CD14-positive monocyte (primary cell): ENCODE measurements around the gene CACNA1C. TPM values are rescaled to one million over a fixed set of nuclear protein-coding genes. Genes with fewer than 3 reads are reported as not detected.

Source experiments
- DNase-seq, 3 donors: peaks; one replicate each; pipeline ENCODE4 v3.0.0-alpha.2; 2011 to 2022
- H2AFZ ChIP-seq: 2 replicates; pipeline ENCODE4 v1.6.0; 2012; ENCODE audit warnings: mild to moderate bottlenecking, low read depth, low read length, inconsistent platforms; ENCODE audit not compliant: insufficient read depth, poor library complexity, severe bottlenecking
- H3K27ac ChIP-seq, 2 donors: 1 replicate in 1 of 2; 2 replicates in 1 of 2; pipeline ENCODE4 v1.5.1; 2012 to 2013; ENCODE audit warnings: low read length in 2 of 2, control low read depth in 1 of 2, inconsistent platforms in 1 of 2, low read depth in 1 of 2, mild to moderate bottlenecking in 1 of 2
- H3K27me3 ChIP-seq, 2 donors: one replicate each; pipeline versions ENCODE4 v1.6.0 to v1.6.1; 2011 to 2013; ENCODE audit warnings: low read length in 2 of 2; ENCODE audit not compliant: control insufficient read depth in 2 of 2, insufficient read depth in 2 of 2
- H3K36me3 ChIP-seq, 2 donors: replicated peaks in 1 of 2; 1 replicate in 1 of 2; 2 replicates in 1 of 2; pipeline versions ENCODE4 v1.5.1 to v1.6.1; 2012 to 2013; ENCODE audit warnings: low read length in 2 of 2, control low read depth in 1 of 2, inconsistent platforms in 1 of 2, mild to moderate bottlenecking in 1 of 2; ENCODE audit not compliant: insufficient read depth in 2 of 2, control insufficient read depth in 1 of 2
- H3K4me1 ChIP-seq, 2 donors: 1 replicate in 1 of 2; 2 replicates in 1 of 2; pipeline versions ENCODE4 v1.5.1 to v1.6.1; 2012 to 2013; ENCODE audit warnings: low read length in 2 of 2, control low read depth in 1 of 2, inconsistent platforms in 1 of 2, mild to moderate bottlenecking in 1 of 2, moderate library complexity in 1 of 2; ENCODE audit not compliant: insufficient read depth in 2 of 2, control insufficient read depth in 1 of 2
- H3K4me2 ChIP-seq: replicated peaks from 2 replicates; pipeline ENCODE3; 2012; ENCODE audit warnings: low read length, moderate library complexity, mild to moderate bottlenecking; ENCODE audit not compliant: poor library complexity, severe bottlenecking; ENCODE audit errors: extremely low read depth
- H3K4me3 ChIP-seq, 3 experiments: fragments of 200-600 bp in 1 of 3; sonication (generic) in 1 of 3; replicated peaks in 1 of 3; 1 replicate in 2 of 3; 2 replicates in 1 of 3; pipeline ENCODE4 v1.5.1; 2011 to 2013; ENCODE audit warnings: low read length in 3 of 3, mild to moderate bottlenecking in 3 of 3, control low read depth in 2 of 3, low read depth in 2 of 3, inconsistent platforms in 1 of 3, moderate library complexity in 1 of 3
- H3K79me2 ChIP-seq: 2 replicates; pipeline ENCODE4 v1.6.0; 2012; ENCODE audit warnings: mild to moderate bottlenecking, control low read depth, inconsistent platforms, low read length, moderate library complexity; ENCODE audit not compliant: insufficient read depth
- H3K9ac ChIP-seq: 2 replicates; pipeline ENCODE4 v1.6.0; 2017; ENCODE audit warnings: low read length, mild to moderate bottlenecking; ENCODE audit not compliant: insufficient read depth, poor library complexity, severe bottlenecking
- H3K9me3 ChIP-seq, 2 donors: replicated peaks in 1 of 2; 1 replicate in 1 of 2; 2 replicates in 1 of 2; pipeline versions ENCODE4 v1.5.1 to v1.6.1; 2012 to 2013; ENCODE audit warnings: low read length in 2 of 2, control low read depth in 1 of 2; ENCODE audit not compliant: control insufficient read depth in 1 of 2, insufficient read depth in 1 of 2
- H4K20me1 ChIP-seq: 2 replicates; pipeline ENCODE4 v1.6.0; 2012; ENCODE audit warnings: mild to moderate bottlenecking, low read length, control low read depth, moderate library complexity; ENCODE audit not compliant: insufficient read depth
- H3K27ac Mint-ChIP-seq, 7 donors: one replicate each; pipeline ENCODE4 v1.8.0; 2020; ENCODE audit warnings: mild to moderate bottlenecking in 7 of 7, mixed read lengths in 7 of 7, moderate library complexity in 6 of 7, inconsistent platforms in 2 of 7
- H3K27me3 Mint-ChIP-seq, 3 donors: one replicate each; pipeline ENCODE4 v1.8.0; 2021 to 2022; ENCODE audit warnings: low read depth in 3 of 3, mild to moderate bottlenecking in 3 of 3, mixed read lengths in 3 of 3, moderate library complexity in 3 of 3, inconsistent platforms in 1 of 3
- H3K36me3 Mint-ChIP-seq, 2 donors: one replicate each; pipeline ENCODE4 v1.8.0; 2020; ENCODE audit warnings: mixed read lengths in 2 of 2, inconsistent platforms in 1 of 2, mild to moderate bottlenecking in 1 of 2
- H3K4me1 Mint-ChIP-seq: one replicate; pipeline ENCODE4 v1.8.0; 2020; ENCODE audit warnings: mild to moderate bottlenecking, mixed read lengths
- H3K4me3 Mint-ChIP-seq, 2 donors: one replicate each; pipeline ENCODE4 v1.8.0; 2020; ENCODE audit warnings: mild to moderate bottlenecking in 2 of 2, mixed read lengths in 2 of 2, moderate library complexity in 1 of 2
- H3K9me3 Mint-ChIP-seq, 7 donors: one replicate each; pipeline ENCODE4 v1.8.0; 2020 to 2022; ENCODE audit warnings: mixed read lengths in 7 of 7, mild to moderate bottlenecking in 6 of 7, moderate library complexity in 6 of 7, inconsistent platforms in 2 of 7
- CTCF ChIP-seq: fragments of 200-600 bp; IDR thresholded peaks from one replicate; pipeline ENCODE4 v1.8.0; 2022; ENCODE audit warnings: antibody characterized with exemption, mild to moderate bottlenecking
- WGBS: methylation state at CpG from one replicate; pipeline ENCODE4 v1.1.5; 2013; ENCODE audit warnings: missing lambda C conversion rate; ENCODE audit not compliant: insufficient coverage; 5-methylcytosine and 5-hydroxymethylcytosine counted together
- intact Hi-C, 2 donors: fragments of 100-400 bp; cut with micrococcal nuclease; formaldehyde crosslinking; loops; one replicate each; pipeline versions ENCODE4 v1.15.0 to v1.15.1; 2023
- polyA plus RNA-seq, 3 donors: library from polyadenylated mRNA; depleted of rRNA in 1 of 3; unstranded in 2 of 3; stranded (reverse) in 1 of 3; fragments of 300-500 nt in 2 of 3; fragments of >200 nt in 1 of 3; fragmentation: Illumina TruSeq in 2 of 3; gene quantifications; 1 replicate in 2 of 3; 2 replicates in 1 of 3; pipeline ENCODE4 v1.2.3, GENCODE V29; 2012 to 2021

Gene CACNA1C
- polyA plus RNA-seq, 3 donors: not detected

- intact Hi-C loops: no loop called here
- no peaks in the 10 kb centered on the region for H4K20me1 ChIP-seq
- no CpG with 5 or more reads among the region's 4 CpGs for WGBS
Measured at GRCh38 chr12:2238111-2238510, 185.3 kb downstream of the CACNA1C start.

GRCh38 chr12:2239381-2239871 lies 186.6 kb downstream of the CACNA1C start:
- H2AFZ ChIP-seq: no peak overlapping the region
- H3K4me3 ChIP-seq: no peak overlapping the region
- no peaks in the 10 kb centered on the region for H3K27me3 ChIP-seq
- no peak for DNase-seq
- WGBS: 92% methylated on average over 17 of the region's 17 CpGs
- no peaks in the 10 kb centered on the region for H3K4me1 ChIP-seq
- no peaks in the 10 kb centered on the region for H3K36me3 ChIP-seq
- peaks cover 0 to 6% (median 1%) of the 10 kb centered on the region in 3 donors for H3K27me3 Mint-ChIP-seq
- H3K9ac ChIP-seq: no peak overlapping the region
- H3K4me1 Mint-ChIP-seq: peaks cover 2% of the 10 kb centered on the region
- H3K9me3 ChIP-seq: no peaks in the 10 kb centered on the region
- no peaks in the 10 kb centered on the region for H3K79me2 ChIP-seq
- TF ChIP-seq CTCF: no peak
- H3K9me3 Mint-ChIP-seq: no peaks in the 10 kb centered on the region
- no peaks in the 10 kb centered on the region for H4K20me1 ChIP-seq
- H3K4me2 ChIP-seq: no peak overlapping the region
- intact Hi-C loops: no loop called here
- H3K27ac Mint-ChIP-seq: no peak overlapping the region
- H3K36me3 Mint-ChIP-seq: no peaks in the 10 kb centered on the region
- no peak overlapping the region for H3K27ac ChIP-seq
- H3K4me3 Mint-ChIP-seq: no peak overlapping the region

More at GRCh38 chr12:2238111-2238510, 185.3 kb downstream of the CACNA1C start:
- Mint-ChIP-seq H3K27me3 (peaks cover 0 to 6% (median 1%) of the 10 kb centered on the region in 3 donors), H3K4me1 (peaks cover 2% of the 10 kb centered on the region), H3K27ac (no peak overlapping the region), H3K36me3 (no peaks in the 10 kb centered on the region), H3K9me3 (no peaks in the 10 kb centered on the region), H3K4me3 (no peak overlapping the region)
- no peak overlapping the region for H3K4me2 ChIP-seq
- H3K36me3 ChIP-seq: no peaks in the 10 kb centered on the region
- no peak for TF ChIP-seq CTCF
- no peak overlapping the region for H3K27ac ChIP-seq
- H3K9me3 ChIP-seq: no peaks in the 10 kb centered on the region
- no peaks in the 10 kb centered on the region for H3K27me3 ChIP-seq
- no peak overlapping the region for H3K9ac ChIP-seq
- no peak for DNase-seq
- H3K4me1 ChIP-seq: no peaks in the 10 kb centered on the region
- H3K79me2 ChIP-seq: no peaks in the 10 kb centered on the region
- H3K4me3 ChIP-seq: no peak overlapping the region
- H2AFZ ChIP-seq: no peak overlapping the region
